HFFc6 (cell line): ENCODE results near the gene GRIP2. TPM values are rescaled to one million over a fixed set of nuclear protein-coding genes. Genes with fewer than 3 reads are reported as not detected.

Source experiments
- DNase-seq: peaks from one replicate; pipeline ENCODE4 v3.0.0-alpha.2; 2018
- H3K27ac Mint-ChIP-seq: 2 replicates; pipeline ENCODE4 v1.8.0; 2020; ENCODE audit warnings: mild to moderate bottlenecking, mixed read lengths
- H3K27me3 Mint-ChIP-seq: 2 replicates; pipeline ENCODE4 v1.8.0; 2021; ENCODE audit warnings: mild to moderate bottlenecking, moderate library complexity, mixed read lengths; ENCODE audit not compliant: insufficient read depth
- H3K36me3 Mint-ChIP-seq: 2 replicates; pipeline ENCODE4 v1.8.0; 2021; ENCODE audit warnings: low read depth, mixed read lengths
- H3K4me1 Mint-ChIP-seq: 2 replicates; pipeline ENCODE4 v1.8.0; 2020; ENCODE audit warnings: low read depth, mixed read lengths
- H3K4me3 Mint-ChIP-seq: 2 replicates; pipeline ENCODE4 v1.8.0; 2020; ENCODE audit warnings: mild to moderate bottlenecking, moderate library complexity, mixed read lengths
- H3K9me3 Mint-ChIP-seq: 2 replicates; pipeline ENCODE4 v1.8.0; 2020; ENCODE audit warnings: mild to moderate bottlenecking, mixed read lengths
- total RNA-seq, 6 experiments: library from RNA; stranded (reverse); fragmentation: NEBNext Ultra II Directional; extraction: Animal tissue kit (Norgen Biotek cat#: 25700); gene quantifications; 2 replicates in 1 of 6; 3 replicates in 5 of 6; pipeline ENCODE4 v1.2.3, GENCODE V29; 2021
- TF ChIP-seq, protein P1 (sequence below): fragments of 200-600 bp; sonication (generic); IDR thresholded peaks from 2 replicates; pipeline ENCODE4 v1.5.0; 2021; ENCODE audit warnings: antibody characterized with exemption, mild to moderate bottlenecking

Gene GRIP2
- total RNA-seq, 6 experiments from 2014 or later = 0.05 to 0.25 (median 0.13) TPM; not detected in 2

DNA sequence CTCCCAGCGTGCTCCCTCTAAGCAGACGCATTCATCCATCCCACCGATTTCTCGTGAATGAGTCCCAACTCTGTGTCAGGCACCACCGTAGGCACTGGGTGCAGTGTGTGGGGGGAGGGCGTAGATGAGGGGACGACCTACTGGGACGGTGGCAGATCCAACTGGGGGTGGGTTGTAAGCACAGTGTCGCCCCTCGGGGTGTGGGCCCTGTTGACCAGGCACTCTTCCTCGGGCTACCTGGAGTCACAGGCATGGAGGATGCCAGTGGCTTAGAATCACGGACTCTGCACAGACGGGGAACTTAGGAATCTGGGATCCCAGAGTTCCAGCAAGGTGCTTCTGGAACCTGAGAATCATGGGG, 71.5 kb downstream of the GRIP2 start:
- no peaks in the 10 kb centered on the region for H3K9me3 Mint-ChIP-seq
- DNase-seq = no peak
- no peaks in the 10 kb centered on the region; the same call in 1 of the 2 replicates for H3K27me3 Mint-ChIP-seq
- TF ChIP-seq, protein P1, sequence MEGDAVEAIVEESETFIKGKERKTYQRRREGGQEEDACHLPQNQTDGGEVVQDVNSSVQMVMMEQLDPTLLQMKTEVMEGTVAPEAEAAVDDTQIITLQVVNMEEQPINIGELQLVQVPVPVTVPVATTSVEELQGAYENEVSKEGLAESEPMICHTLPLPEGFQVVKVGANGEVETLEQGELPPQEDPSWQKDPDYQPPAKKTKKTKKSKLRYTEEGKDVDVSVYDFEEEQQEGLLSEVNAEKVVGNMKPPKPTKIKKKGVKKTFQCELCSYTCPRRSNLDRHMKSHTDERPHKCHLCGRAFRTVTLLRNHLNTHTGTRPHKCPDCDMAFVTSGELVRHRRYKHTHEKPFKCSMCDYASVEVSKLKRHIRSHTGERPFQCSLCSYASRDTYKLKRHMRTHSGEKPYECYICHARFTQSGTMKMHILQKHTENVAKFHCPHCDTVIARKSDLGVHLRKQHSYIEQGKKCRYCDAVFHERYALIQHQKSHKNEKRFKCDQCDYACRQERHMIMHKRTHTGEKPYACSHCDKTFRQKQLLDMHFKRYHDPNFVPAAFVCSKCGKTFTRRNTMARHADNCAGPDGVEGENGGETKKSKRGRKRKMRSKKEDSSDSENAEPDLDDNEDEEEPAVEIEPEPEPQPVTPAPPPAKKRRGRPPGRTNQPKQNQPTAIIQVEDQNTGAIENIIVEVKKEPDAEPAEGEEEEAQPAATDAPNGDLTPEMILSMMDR = no peak
- peaks cover 30% of the 10 kb centered on the region for H3K4me1 Mint-ChIP-seq
- H3K27ac Mint-ChIP-seq = no peak overlapping the region
- H3K36me3 Mint-ChIP-seq = peaks cover 20% of the 10 kb centered on the region
- H3K4me3 Mint-ChIP-seq = no peak overlapping the region

DNA sequence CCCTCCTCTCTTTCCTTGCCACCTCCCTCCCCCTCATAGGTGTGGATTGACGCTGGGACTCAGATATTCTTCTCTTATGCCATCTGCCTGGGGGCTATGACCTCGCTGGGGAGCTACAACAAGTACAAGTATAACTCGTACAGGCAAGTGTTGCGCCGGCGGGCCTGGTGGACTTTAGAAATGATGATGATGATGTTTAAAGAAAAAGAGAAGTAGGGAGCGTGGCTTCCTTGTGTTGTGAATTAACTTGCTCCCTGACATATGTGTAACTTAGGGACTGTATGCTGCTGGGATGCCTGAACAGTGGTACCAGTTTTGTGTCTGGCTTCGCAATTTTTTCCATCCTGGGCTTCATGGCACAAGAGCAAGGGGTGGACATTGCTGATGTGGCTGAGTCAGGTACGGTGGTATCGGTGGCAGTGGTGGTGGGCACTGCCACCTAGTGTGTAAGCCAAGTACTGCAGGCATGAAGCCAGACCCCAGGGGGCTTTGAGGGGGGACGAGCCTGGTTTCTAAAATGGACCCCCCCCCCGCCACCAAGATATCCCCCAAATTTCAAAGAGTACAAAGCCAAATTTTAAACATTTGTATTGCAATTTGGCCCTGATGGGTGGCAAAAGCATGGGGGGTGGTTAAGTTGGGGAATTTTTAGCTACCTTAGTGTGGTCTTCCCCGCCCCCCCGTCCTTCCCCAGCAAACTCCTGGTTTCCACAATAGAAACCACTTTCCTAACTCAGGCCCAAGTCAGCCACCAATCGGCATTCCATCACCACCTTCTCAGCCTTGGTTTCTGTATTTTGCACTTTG, 72.1 kb downstream of the GRIP2 start:
- Mint-ChIP-seq H3K4me3 (no peak overlapping the region), H3K27me3 (no peaks in the 10 kb centered on the region; the same call in 1 of the 2 replicates), H3K36me3 (peaks cover 14% of the 10 kb centered on the region), H3K27ac (no peak overlapping the region), H3K9me3 (no peaks in the 10 kb centered on the region), H3K4me1 (peaks cover 25% of the 10 kb centered on the region)
- no peak for DNase-seq
- TF ChIP-seq, protein P1 = peak; percentile 88

DNA sequence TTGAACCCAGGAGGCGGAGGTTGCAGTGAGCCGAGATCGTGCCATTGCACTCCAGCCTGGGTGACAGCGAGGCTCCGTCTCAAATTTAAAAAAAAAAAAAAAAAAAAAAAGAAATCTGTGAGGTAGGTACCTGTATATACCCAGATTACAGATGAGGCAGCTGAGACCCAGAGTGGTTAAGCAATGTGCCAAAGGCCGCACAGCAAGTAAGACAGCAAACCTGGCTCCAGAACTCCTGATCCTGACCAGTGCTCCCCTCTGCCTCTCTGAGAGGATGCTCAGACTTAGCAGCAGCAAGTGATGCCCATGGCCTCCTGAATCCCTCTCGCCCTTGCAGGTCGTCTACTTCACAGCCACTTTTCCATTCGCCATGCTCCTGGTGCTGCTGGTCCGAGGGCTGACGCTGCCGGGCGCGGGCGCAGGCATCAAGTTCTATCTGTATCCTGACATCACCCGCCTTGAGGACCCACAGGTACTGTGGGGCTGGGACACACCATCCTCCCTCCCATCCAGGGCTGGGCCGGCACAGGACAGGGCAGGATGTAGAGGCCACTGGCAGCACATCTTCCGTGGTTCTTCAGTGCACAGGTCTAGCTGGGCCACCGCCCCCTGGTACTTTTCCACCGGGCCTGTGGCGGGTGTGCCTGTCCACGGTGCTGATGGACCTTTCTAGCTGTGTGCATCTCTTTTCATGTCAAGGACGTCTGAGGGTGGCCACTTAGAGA, 73.8 kb downstream of the GRIP2 start:
- no peak for DNase-seq
- Mint-ChIP-seq H3K27ac (no peak overlapping the region), H3K4me3 (no peak overlapping the region), H3K9me3 (no peaks in the 10 kb centered on the region), H3K4me1 (peaks cover 8% of the 10 kb centered on the region), H3K36me3 (peaks cover 22% of the 10 kb centered on the region; the same call in 1 of the 2 replicates), H3K27me3 (peaks cover 6% of the 10 kb centered on the region)
- TF ChIP-seq, protein P1 = no peak

DNA sequence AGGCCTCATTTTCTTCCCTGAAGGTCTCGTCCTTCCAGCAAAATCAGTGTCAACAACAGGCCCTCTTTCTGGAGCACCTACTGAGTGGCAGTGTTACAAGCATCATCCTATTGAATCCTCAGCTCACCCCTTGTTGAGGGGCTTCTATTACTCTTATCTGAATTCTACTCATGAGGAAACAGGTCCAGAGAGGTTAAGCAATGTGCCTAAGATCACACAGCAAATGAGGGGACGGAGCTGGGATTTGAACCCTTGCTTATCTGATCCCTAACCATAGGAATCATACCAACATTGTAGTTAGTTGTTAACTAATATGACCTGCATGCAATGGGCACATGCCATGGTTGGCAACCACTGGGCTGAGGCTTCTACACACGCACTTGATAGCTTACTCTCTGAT, 74.7 kb downstream of the GRIP2 start:
- TF ChIP-seq, protein P1 = no peak
- peaks cover 8% of the 10 kb centered on the region for H3K4me1 Mint-ChIP-seq
- no peak overlapping the region for H3K4me3 Mint-ChIP-seq
- no peak for DNase-seq
- peaks cover 6% of the 10 kb centered on the region for H3K27me3 Mint-ChIP-seq
- H3K36me3 Mint-ChIP-seq = peaks cover 16% of the 10 kb centered on the region; the same call in 1 of the 2 replicates
- H3K27ac Mint-ChIP-seq = no peak overlapping the region
- H3K9me3 Mint-ChIP-seq = no peaks in the 10 kb centered on the region

DNA sequence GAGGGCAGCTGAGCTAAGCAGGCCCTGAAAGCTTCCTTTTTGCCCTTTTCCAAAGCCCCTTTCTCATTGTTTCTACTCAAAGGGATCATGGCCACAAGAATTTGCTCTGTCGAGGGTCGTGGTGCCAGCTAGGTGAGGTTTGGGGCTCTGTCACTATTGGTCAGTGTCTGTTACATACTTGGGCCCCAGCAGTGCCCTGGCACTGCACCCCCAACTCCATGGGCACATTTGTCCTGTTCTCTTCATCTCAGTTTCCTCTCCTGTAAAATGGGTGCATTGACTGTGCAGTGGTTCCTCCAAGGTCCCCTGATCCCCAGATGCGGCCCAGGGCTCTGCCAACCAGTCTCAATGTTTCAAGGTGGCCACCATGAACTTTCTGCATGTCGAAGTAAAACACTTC, 75.6 kb downstream of the GRIP2 start:
- peaks cover 15% of the 10 kb centered on the region for H3K4me1 Mint-ChIP-seq
- H3K27me3 Mint-ChIP-seq = peaks cover 6% of the 10 kb centered on the region
- no peak overlapping the region for H3K4me3 Mint-ChIP-seq
- no peak for DNase-seq
- H3K36me3 Mint-ChIP-seq = peaks cover 22% of the 10 kb centered on the region; the same call in 1 of the 2 replicates
- no peak overlapping the region for H3K27ac Mint-ChIP-seq
- no peaks in the 10 kb centered on the region for H3K9me3 Mint-ChIP-seq
- TF ChIP-seq, protein P1 = no peak
